Measurements from ENCODE around the gene SRP9.

GRCh38 chr1:225778337-225778669, 677 bp downstream of the SRP9 start:
- no peak for TF ChIP-seq TARDBP (IDR thresholded peaks at IDR 0.05)
- no peak for TF ChIP-seq SUZ12 (IDR thresholded peaks at IDR 0.05)
- TF ChIP-seq SP1 (IDR thresholded peaks at IDR 0.05), result no peak
- TF ChIP-seq FOXM1 (IDR thresholded peaks at IDR 0.05; ENCODE audit: borderline replicate concordance), result no peak
- no peak for TF ChIP-seq HDGF (IDR thresholded peaks at IDR 0.05; ENCODE audit: borderline replicate concordance)
- TF ChIP-seq NFRKB (IDR thresholded peaks at IDR 0.05), result no peak
- no peak for TF ChIP-seq ARNT (IDR thresholded peaks at IDR 0.05)
- no peak for TF ChIP-seq BHLHE40 (IDR thresholded peaks at IDR 0.05; ENCODE audit: borderline replicate concordance)
- no peak for TF ChIP-seq FOXA1 (IDR thresholded peaks at IDR 0.05)
- TF ChIP-seq LEF1 (IDR thresholded peaks at IDR 0.05; ENCODE audit: borderline replicate concordance), result no peak
- 0 out of 2 replicates have a peak, but pooled peaks have one; percentile 15 for TF ChIP-seq ELF4 (IDR thresholded peaks at IDR 0.05)
- no peak for TF ChIP-seq L3MBTL2 (conservative IDR thresholded peaks at IDR 0.05)
- no peak for TF ChIP-seq FOXK2 (IDR thresholded peaks at IDR 0.05)
- no peak for TF ChIP-seq ZNF384 (IDR thresholded peaks at IDR 0.05)

Measured in HEK293T (cell line).